IMR-90 (cell line): ENCODE results near the gene ADD1. TPM values are rescaled to one million over a fixed set of nuclear protein-coding genes. Genes with fewer than 3 reads are reported as not detected.

Experiments used
- ATAC-seq: fragments of 200-7000 bp; cut with Tn5 transposase; 2 replicates; pipeline ENCODE4 v1.9.1; 2020; ENCODE audit warnings: low read depth, mild to moderate bottlenecking, moderate library complexity
- BruUV-seq: library from RNA; stranded (reverse); fragments of 400-500 nt; replicated peaks from 2 replicates; lab custom pipeline; 2021; lab: Mats Ljungman, UMichigan
- CTCF ChIA-PET: fragments of 300-600 bp; formaldehyde crosslinking; extraction: SDS; loops from one replicate; lab custom pipeline; 2021; ENCODE audit warnings: antibody characterized with exemption; lab: Yijun Ruan, JAX
- POLR2A ChIA-PET: fragments of 300-600 bp; sonication (Branson Sonifier 250); formaldehyde crosslinking; loops from one replicate; lab custom pipeline; 2022; ENCODE audit warnings: antibody characterized with exemption; ENCODE audit not compliant: unreplicated experiment; lab: Charles Lee
- DNase-seq: peaks from one replicate; pipeline ENCODE4 v3.0.0; 2013
- H2AFZ ChIP-seq: replicated peaks from 2 replicates; pipeline ENCODE3; 2013; ENCODE audit warnings: low read length, mild to moderate bottlenecking; ENCODE audit not compliant: poor library complexity
- H2AK5ac ChIP-seq: 2 replicates; pipeline ENCODE4 v1.6.1; 2013; ENCODE audit warnings: low read depth, low read length, inconsistent platforms
- H2AK9ac ChIP-seq: replicated peaks from 2 replicates; pipeline ENCODE3; 2013; ENCODE audit warnings: mild to moderate bottlenecking, low read depth, low read length, moderate library complexity; ENCODE audit not compliant: poor library complexity
- H2BK120ac ChIP-seq: 2 replicates; pipeline ENCODE4 v1.6.1; 2013; ENCODE audit warnings: low read depth, low read length, inconsistent platforms
- H2BK15ac ChIP-seq: 3 replicates; pipeline ENCODE4 v1.6.1; 2013; ENCODE audit warnings: low read depth, low read length, inconsistent platforms
- H2BK20ac ChIP-seq: 2 replicates; pipeline ENCODE4 v1.6.1; 2013; ENCODE audit warnings: low read depth, mild to moderate bottlenecking, inconsistent platforms, low read length, moderate library complexity
- H2BK5ac ChIP-seq: 2 replicates; pipeline ENCODE4 v1.6.1; 2013; ENCODE audit warnings: mild to moderate bottlenecking, low read depth, low read length, inconsistent platforms; ENCODE audit not compliant: poor library complexity, severe bottlenecking
- H3K14ac ChIP-seq: replicated peaks from 2 replicates; pipeline ENCODE4 v1.6.1; 2013; ENCODE audit warnings: low read depth, low read length, inconsistent platforms
- H3K18ac ChIP-seq: 2 replicates; pipeline ENCODE4 v1.6.1; 2013; ENCODE audit warnings: low read depth, low read length, control low read depth
- H3K23ac ChIP-seq: 2 replicates; pipeline ENCODE4 v1.6.1; 2013; ENCODE audit warnings: low read depth, low read length, inconsistent platforms
- H3K27ac ChIP-seq: 2 replicates; pipeline ENCODE4 v1.5.1; 2013; ENCODE audit warnings: mild to moderate bottlenecking, control low read depth, low read length; ENCODE audit not compliant: insufficient read depth
- H3K27me3 ChIP-seq: 2 replicates; pipeline ENCODE4 v1.6.1; 2013; ENCODE audit warnings: low read length; ENCODE audit not compliant: control insufficient read depth, insufficient read depth
- H3K36me3 ChIP-seq: 2 replicates; pipeline ENCODE4 v1.6.1; 2013; ENCODE audit warnings: low read length, mixed read lengths; ENCODE audit not compliant: control insufficient read depth, insufficient read depth
- H3K4ac ChIP-seq: 2 replicates; pipeline ENCODE4 v1.6.1; 2013; ENCODE audit warnings: low read depth, low read length, inconsistent platforms
- H3K4me1 ChIP-seq: 2 replicates; pipeline ENCODE4 v1.6.1; 2013; ENCODE audit warnings: low read length, mixed read lengths; ENCODE audit not compliant: control insufficient read depth, insufficient read depth
- H3K4me2 ChIP-seq: 2 replicates; pipeline ENCODE4 v1.6.1; 2013; ENCODE audit warnings: low read depth, mild to moderate bottlenecking, control low read depth, low read length, moderate library complexity
- H3K4me3 ChIP-seq: 2 replicates; pipeline ENCODE4 v1.5.1; 2013; ENCODE audit warnings: low read depth, mild to moderate bottlenecking, control low read depth, low read length, moderate library complexity; ENCODE audit not compliant: insufficient read depth
- H3K56ac ChIP-seq: 2 replicates; pipeline ENCODE4 v1.6.1; 2013; ENCODE audit warnings: low read length, inconsistent platforms; ENCODE audit not compliant: insufficient read depth; ENCODE audit errors: extremely low read depth
- H3K79me1 ChIP-seq, 2 experiments: 2 replicates each; pipeline ENCODE4 v1.6.1; 2013; ENCODE audit warnings: low read length in 2 of 2, inconsistent platforms in 1 of 2, low read depth in 1 of 2
- H3K9ac ChIP-seq: 2 replicates; pipeline ENCODE4 v1.6.1; 2013; ENCODE audit warnings: low read depth, low read length, control low read depth
- H3K9me1 ChIP-seq: 2 replicates; pipeline ENCODE4 v1.6.1; 2013; ENCODE audit warnings: low read length, inconsistent platforms; ENCODE audit not compliant: insufficient read depth
- H3K9me3 ChIP-seq: 2 replicates; pipeline ENCODE4 v1.6.1; 2013; ENCODE audit warnings: low read length; ENCODE audit not compliant: control insufficient read depth, insufficient read depth
- H4K20me1 ChIP-seq: 2 replicates; pipeline ENCODE4 v1.6.1; 2013; ENCODE audit warnings: low read length, inconsistent platforms; ENCODE audit not compliant: insufficient read depth
- H4K5ac ChIP-seq: 2 replicates; pipeline ENCODE4 v1.6.1; 2013; ENCODE audit warnings: mild to moderate bottlenecking, low read depth, low read length, control low read depth
- H4K8ac ChIP-seq, 2 experiments: 2 replicates each; pipeline ENCODE4 v1.6.1; 2013; ENCODE audit warnings: low read depth in 2 of 2, low read length in 2 of 2, control low read depth in 1 of 2, inconsistent platforms in 1 of 2
- H4K91ac ChIP-seq: 2 replicates; pipeline ENCODE4 v1.6.1; 2013; ENCODE audit warnings: low read depth, low read length, inconsistent platforms; ENCODE audit not compliant: insufficient read depth
- CEBPB ChIP-seq: IDR thresholded peaks from 2 replicates; pipeline ENCODE4 v1.6.1; 2012; ENCODE audit warnings: low read depth, low read length, improper control_type of control experiment
- MXI1 ChIP-seq: IDR thresholded peaks from 2 replicates; pipeline ENCODE4 v1.6.1; 2012; ENCODE audit warnings: low read depth, mild to moderate bottlenecking, low read length, moderate library complexity, borderline replicate concordance
- NFE2L2 ChIP-seq: fragments of 150-350 bp; IDR thresholded peaks from 2 replicates; pipeline ENCODE4 v1.6.1; 2016; ENCODE audit warnings: low read depth, mild to moderate bottlenecking, low read length
- WGBS, 2 experiments: methylation state at CpG; one replicate each; pipeline versions ENCODE4 v1.1.5 to v1.1.7; 2013; ENCODE audit warnings: missing lambda C conversion rate in 2 of 2; ENCODE audit not compliant: insufficient read length in 1 of 2; ENCODE audit errors: extremely low coverage in 2 of 2; 5-methylcytosine and 5-hydroxymethylcytosine counted together
- dilution Hi-C: fragments of 300-500 bp; cut with HindIII; formaldehyde crosslinking; loops from one replicate; pipeline ENCODE4 v1.14.3; 2018; ENCODE audit warnings: low sequenced_read_pairs; ENCODE audit not compliant: unreplicated experiment
- in situ Hi-C: fragments of 300-500 bp; cut with MboI; formaldehyde crosslinking; loops from 3 replicates; pipeline ENCODE4 v1.14.3; 2019; ENCODE audit warnings: low sequenced_read_pairs, inconsistent platforms, mixed read lengths
- intact Hi-C: fragments of 100-400 bp; cut with micrococcal nuclease; formaldehyde crosslinking; loops from 2 replicates; pipeline ENCODE4 v1.10.0; 2022
- polyA plus RNA-seq, 3 experiments: library from polyadenylated mRNA; depleted of rRNA; stranded (reverse); fragments of >200 nt; gene quantifications; 2 replicates each; pipeline ENCODE4 v1.2.3, GENCODE V29; 2012; ENCODE audit warnings: low replicate concordance in 1 of 3
- total RNA-seq: library from RNA; depleted of rRNA; stranded (reverse); fragments of >200 nt; gene quantifications from 2 replicates; pipeline ENCODE4 v1.2.3, GENCODE V29; 2012

ADD1 gene
- total and polyA plus RNA-seq, 2 of the 4 experiments (the other 2 are of a cell fraction): 122 to 215 TPM

GRCh38 chr4:2934077-2934812 is 90.6 kb downstream of the ADD1 start:
- H3K27me3 ChIP-seq: no peaks in the 10 kb centered on the region
- dilution Hi-C loops: no loop called here
- peak; percentile 24 for ATAC-seq
- peak overlapping the region; percentile 98; the same call in 1 of the 2 replicates for H2AK5ac ChIP-seq
- H2AFZ ChIP-seq: peak overlapping the region; percentile 96
- 0 out of 2 replicates have a peak overlapping the region, but pooled peaks have one; percentile 5 for H2BK120ac ChIP-seq
- TF ChIP-seq NFE2L2 (no peak), MXI1 (peak; percentile 34; the same call in 1 of the 2 replicates), CEBPB (peak; percentile 48)
- no peaks in the 10 kb centered on the region for H3K9me3 ChIP-seq
- intact Hi-C loops: loop anchor here (2.0 to 5.0 kb wide), 2 partner anchors 92 to 169 kb away; partner anchors contain the start of gene ADD1
- peaks cover 46% of the 10 kb centered on the region for H4K20me1 ChIP-seq
- peak overlapping the region; percentile 64; the same call in 1 of the 2 replicates for H3K23ac ChIP-seq
- CTCF ChIA-PET: no interaction called here
- H3K4me1 ChIP-seq: peaks cover 16% of the 10 kb centered on the region
- WGBS, 2 experiments: 1% methylated on average over 19 of the region's 93 CpGs; no CpG with 5 or more reads in 1 of the 2 experiments
- H2BK5ac ChIP-seq: peak overlapping the region; percentile 69
- peak overlapping the region; percentile 83 for H3K9ac ChIP-seq
- H2AK9ac ChIP-seq: peak overlapping the region; percentile 99
- H4K91ac ChIP-seq: peak overlapping the region; percentile 74
- no peak overlapping the region for H2BK20ac ChIP-seq
- H3K9me1 ChIP-seq: 0 out of 2 replicates have a peak, but pooled peaks cover 9% of the 10 kb centered on the region
- H4K5ac ChIP-seq: peak overlapping the region; percentile 19; the same call in 1 of the 2 replicates
- H3K4ac ChIP-seq: peak overlapping the region; percentile 76
- H4K8ac ChIP-seq: peak overlapping the region; percentile 66 to 87; a peak in 2 of 4 replicates
- H2BK15ac ChIP-seq: no peak overlapping the region
- in situ Hi-C loops: no loop called here
- peak; percentile 24 for DNase-seq
- peaks cover 33 to 67% of the 10 kb centered on the region in 2 experiments; a peak in 3 of 4 replicates for H3K79me1 ChIP-seq
- H3K18ac ChIP-seq: 0 out of 2 replicates have a peak overlapping the region, but pooled peaks have one; percentile 1
- peak overlapping the region; percentile 30; the same call in 1 of the 2 replicates for H3K56ac ChIP-seq
- H3K36me3 ChIP-seq: peaks cover 56% of the 10 kb centered on the region
- peak overlapping the region; percentile 95 for H3K4me3 ChIP-seq
- POLR2A ChIA-PET: no interaction called here
- H3K14ac ChIP-seq: peak overlapping the region; percentile 38; the same call in 1 of the 2 replicates
- peak overlapping the region; percentile 70 for H3K27ac ChIP-seq
- BruUV-seq: no TSS peak
- peak overlapping the region; percentile 91 for H3K4me2 ChIP-seq
